OCI-LY7 (cell line): ENCODE data around the gene COA6.

Experiments used
- EZH2phosphoT487 ChIP-seq: fragments of 200-600 bp; sonication (generic); IDR thresholded peaks from 2 replicates; pipeline ENCODE4 v1.6.1; 2018; ENCODE audit warnings: low read depth, borderline replicate concordance, mild to moderate bottlenecking, mixed run types, antibody characterized with exemption, low read length, moderate library complexity, mixed read lengths
- TF ChIP-seq, protein P1 (sequence below): fragments of 200-600 bp; sonication (generic); conservative IDR thresholded peaks from 2 replicates; pipeline ENCODE4 v1.5.1; 2014; ENCODE audit warnings: mild to moderate bottlenecking, antibody characterized with exemption, low read length, moderate library complexity, mixed read lengths

DNA sequence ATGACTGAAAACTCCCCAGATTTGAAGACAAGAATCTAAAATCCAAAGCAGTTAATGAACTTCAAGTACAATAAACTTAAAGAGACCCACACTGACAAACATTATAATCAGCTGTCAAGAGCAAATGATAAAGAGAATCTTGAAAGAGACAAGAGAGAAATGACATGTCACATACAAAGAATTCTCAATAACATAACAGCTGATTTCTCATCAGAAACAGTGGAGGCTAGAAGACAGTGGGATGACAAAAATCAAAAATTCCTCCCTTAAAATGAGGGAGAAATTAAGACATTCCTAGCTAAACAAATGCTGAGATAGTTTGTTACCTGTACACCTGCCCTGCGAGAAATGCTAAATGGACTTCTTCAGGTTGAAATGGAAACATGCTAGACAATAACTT lies 36.0 kb upstream of the COA6 start:
- TF ChIP-seq, protein P1, sequence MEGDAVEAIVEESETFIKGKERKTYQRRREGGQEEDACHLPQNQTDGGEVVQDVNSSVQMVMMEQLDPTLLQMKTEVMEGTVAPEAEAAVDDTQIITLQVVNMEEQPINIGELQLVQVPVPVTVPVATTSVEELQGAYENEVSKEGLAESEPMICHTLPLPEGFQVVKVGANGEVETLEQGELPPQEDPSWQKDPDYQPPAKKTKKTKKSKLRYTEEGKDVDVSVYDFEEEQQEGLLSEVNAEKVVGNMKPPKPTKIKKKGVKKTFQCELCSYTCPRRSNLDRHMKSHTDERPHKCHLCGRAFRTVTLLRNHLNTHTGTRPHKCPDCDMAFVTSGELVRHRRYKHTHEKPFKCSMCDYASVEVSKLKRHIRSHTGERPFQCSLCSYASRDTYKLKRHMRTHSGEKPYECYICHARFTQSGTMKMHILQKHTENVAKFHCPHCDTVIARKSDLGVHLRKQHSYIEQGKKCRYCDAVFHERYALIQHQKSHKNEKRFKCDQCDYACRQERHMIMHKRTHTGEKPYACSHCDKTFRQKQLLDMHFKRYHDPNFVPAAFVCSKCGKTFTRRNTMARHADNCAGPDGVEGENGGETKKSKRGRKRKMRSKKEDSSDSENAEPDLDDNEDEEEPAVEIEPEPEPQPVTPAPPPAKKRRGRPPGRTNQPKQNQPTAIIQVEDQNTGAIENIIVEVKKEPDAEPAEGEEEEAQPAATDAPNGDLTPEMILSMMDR, result no peak
- TF ChIP-seq EZH2phosphoT487, result no peak
